NT2/D1 (cell line): ENCODE results near the gene NLRP1.

Experiments
- SUZ12 ChIP-seq: IDR thresholded peaks from 2 replicates; pipeline ENCODE4 v1.6.1; 2011; ENCODE audit not compliant: insufficient read length, insufficient read depth; ENCODE audit errors: extremely low read depth
- ZNF274 ChIP-seq: IDR thresholded peaks from 2 replicates; pipeline ENCODE4 v1.6.1; 2011; ENCODE audit warnings: mild to moderate bottlenecking, low read depth, low read length

DNA sequence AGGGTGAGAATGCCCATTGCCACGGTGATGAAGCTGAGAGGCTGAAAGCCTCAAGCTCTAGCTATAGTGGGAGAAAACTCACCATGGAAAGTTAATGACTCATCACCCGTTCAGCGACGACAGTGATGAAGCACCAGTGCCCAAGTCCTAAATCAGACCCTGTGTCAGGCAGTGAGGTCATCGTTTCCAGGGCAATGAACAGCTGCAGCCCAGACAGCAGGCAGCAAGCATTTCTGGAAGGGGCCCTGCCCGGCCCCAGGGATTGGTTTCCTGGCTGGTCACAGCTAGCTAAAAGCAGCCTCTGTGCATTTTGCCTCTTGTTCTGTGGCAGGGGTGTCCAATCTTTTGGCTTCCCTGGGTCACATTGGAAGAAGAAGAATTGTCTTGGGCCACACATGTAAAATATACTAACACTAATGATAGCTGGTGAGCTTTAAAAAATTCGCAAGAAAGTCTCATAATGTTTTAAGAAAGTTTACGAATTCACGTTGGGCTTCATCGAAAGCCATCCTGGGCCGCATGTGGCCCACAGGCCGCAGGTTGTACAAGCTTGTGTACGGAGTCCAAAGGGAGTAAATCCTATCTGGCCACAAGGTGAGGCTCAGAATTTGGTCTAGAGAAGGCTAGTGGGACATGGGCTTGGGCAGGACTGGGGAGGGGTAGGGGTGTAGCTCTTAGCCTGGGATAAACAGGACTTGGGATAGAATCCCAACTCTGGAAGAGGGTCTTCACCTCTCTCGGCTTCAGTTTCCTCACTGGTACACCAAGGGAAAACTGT is 57.3 kb downstream of the NLRP1 start:
- no peak for TF ChIP-seq SUZ12
- no peak for TF ChIP-seq ZNF274
